ENCODE results near the gene TMEM72.

DNA sequence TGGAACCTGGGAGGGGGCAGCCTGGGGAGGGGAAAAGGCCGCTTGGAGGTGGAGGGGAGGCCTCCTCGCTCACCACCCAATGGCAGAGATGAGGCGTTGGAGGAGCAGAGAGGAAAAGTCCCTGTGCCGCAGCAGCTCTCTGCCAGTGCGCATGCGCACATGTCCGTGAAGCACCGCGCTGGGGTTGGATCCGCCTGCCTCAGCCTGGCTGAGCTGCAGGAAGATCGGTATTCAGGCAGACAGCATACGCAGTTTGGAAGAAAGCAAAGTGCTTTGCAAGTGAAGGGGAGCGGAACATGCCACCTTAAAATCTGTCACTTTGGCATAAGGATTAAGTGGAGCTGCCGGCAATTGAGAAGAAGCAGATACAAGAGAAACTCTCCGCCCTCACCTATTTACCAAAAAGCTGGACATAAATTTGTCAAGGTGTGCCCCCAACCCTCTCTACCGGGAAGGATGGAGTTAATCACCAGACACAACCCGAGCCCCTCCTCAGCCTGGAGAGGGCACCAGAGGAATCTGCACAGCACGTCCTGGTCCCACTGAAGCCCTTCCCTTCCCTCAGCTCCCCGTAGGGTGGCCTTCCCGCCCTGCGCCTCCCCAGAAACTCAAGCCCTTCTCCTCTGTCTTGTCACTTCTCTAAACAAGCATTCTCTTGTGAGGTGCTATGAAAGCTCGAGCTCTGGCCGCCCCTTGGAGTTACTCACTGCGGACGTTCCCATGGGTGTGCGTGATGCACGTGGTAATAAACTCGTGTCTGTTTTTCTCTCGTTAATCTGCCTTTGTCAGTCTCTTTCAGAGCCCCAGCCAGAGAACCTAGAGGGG is 32.2 kb upstream of the TMEM72 start:
- TF ChIP-seq CTCF (IDR thresholded peaks at IDR 0.05; ENCODE audit: borderline replicate concordance, extremely low read depth, low read length, poor library complexity, severe bottlenecking): peak; percentile 48
- no peak for TF ChIP-seq EZH2 (IDR thresholded peaks at IDR 0.05; ENCODE audit: borderline replicate concordance, low read depth, low read length, severe bottlenecking)

Measured in DND-41 (cell line).